HEK293T (cell line): Measurements from ENCODE around the gene KDM3B.

Source experiments
- ARNT ChIP-seq: fragments of 450-650 bp; IDR thresholded peaks from 2 replicates; pipeline ENCODE4 v1.6.1; 2017; ENCODE audit warnings: mild to moderate bottlenecking
- BHLHE40 ChIP-seq: fragments of 450-650 bp; IDR thresholded peaks from 2 replicates; pipeline ENCODE4 v1.6.1; 2016; ENCODE audit warnings: mild to moderate bottlenecking, moderate library complexity, borderline replicate concordance
- ELF4 ChIP-seq: fragments of 450-650 bp; IDR thresholded peaks from 2 replicates; pipeline ENCODE4 v1.6.1; 2017; ENCODE audit warnings: antibody characterized with exemption
- FOXA1 ChIP-seq: fragments of 450-650 bp; IDR thresholded peaks from 2 replicates; pipeline ENCODE4 v1.6.1; 2016; ENCODE audit warnings: mild to moderate bottlenecking
- FOXM1 ChIP-seq: fragments of 450-650 bp; IDR thresholded peaks from 2 replicates; pipeline ENCODE4 v1.6.1; 2017; ENCODE audit warnings: mild to moderate bottlenecking, borderline replicate concordance
- PKNOX1 ChIP-seq: fragments of 450-650 bp; IDR thresholded peaks from 2 replicates; pipeline ENCODE4 v1.6.1; 2016
- SP1 ChIP-seq: fragments of 450-650 bp; IDR thresholded peaks from 2 replicates; pipeline ENCODE4 v1.6.1; 2017

GRCh38 chr5:138334867-138335447, 17.5 kb upstream of the KDM3B start:
- TF ChIP-seq BHLHE40 (no peak), ELF4 (no peak), PKNOX1 (no peak), ARNT (no peak), SP1 (no peak), FOXM1 (no peak), FOXA1 (no peak)
